Activated CD4-positive, alpha-beta T cell treated with anti-CD3 and anti-CD28 coated beads for 24 hours (primary cell): ENCODE data around the gene RASL11A.
"Not testable (repeated sequence)": the region's sequence is repeated elsewhere in the genome, so short reads cannot be mapped to it uniquely, and the experiment has no call there.

Experiments
- DNase-seq, 2 donors: peaks; one replicate each; pipeline ENCODE4 v3.0.0-alpha.2; 2020; ENCODE audit warnings: low read depth in 2 of 2

The RASL11A gene, protein sequence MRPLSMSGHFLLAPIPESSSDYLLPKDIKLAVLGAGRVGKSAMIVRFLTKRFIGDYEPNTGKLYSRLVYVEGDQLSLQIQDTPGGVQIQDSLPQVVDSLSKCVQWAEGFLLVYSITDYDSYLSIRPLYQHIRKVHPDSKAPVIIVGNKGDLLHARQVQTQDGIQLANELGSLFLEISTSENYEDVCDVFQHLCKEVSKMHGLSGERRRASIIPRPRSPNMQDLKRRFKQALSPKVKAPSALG

DNA sequence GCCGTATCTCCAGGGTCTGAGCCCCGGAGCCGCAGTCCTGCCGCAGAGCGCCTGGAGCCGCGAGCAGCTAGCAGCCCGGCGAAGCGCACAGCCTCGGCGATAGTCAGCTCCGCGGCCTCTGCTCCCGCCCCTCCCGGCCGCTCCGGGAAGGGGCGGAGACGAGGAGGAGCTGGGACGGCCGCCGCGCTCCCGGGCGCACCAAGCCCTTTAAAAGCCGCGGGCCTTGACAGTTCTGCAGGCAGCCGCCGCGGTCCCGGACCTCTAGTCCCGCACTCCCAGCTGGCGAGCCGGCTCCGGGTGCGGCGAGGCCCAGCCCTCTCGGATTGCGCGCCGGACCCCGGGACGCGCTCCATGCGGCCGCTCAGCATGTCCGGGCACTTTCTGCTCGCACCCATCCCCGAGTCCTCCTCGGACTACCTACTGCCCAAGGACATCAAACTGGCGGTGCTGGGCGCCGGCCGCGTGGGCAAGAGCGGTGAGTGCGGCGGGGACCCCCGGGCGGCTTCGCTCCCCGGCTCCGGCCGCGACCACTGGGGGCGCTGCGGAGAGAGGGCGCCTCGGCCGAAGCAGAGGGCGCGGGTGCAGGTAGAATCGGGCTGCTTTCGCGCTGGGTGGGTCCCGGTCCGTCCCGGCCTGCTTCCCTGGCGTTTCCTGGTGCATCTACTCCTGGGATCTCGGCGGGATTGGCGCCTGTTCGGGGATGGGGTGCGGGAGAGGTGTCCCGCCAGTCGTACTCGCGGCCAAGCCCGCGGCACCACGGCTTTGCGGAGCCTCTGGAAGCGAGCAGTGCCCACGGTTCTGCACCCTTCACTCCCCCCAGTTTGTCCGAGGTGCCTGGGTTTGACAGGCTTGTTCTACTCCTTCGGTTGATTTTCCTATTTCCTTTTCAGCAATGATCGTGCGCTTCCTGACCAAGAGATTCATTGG, at the start of gene RASL11A:
RASL11A (plus strand) TSS at position 237 of the 927 bp plus-strand sequence; CDS start at position 352, 115 bp downstream.
- DNase-seq, result peak; percentile 54 to 68

DNA sequence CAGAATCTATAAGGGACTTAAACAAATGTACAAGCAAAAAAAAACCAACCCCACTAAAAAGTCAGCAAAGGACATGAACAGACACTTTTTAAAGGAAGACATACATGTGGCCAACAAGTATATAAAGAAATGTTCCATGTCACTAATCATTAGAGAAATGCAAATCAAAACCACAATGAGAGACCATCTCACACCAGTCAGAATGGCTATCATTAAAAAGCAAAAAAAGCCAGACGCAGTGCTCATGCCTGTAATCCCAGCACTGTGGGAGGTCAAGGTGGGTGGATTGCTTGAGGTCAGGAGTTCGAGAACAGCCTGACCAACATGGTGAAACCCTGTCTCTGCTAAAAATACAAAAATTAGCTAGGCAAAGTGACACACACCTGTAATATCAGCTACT, 48.5 kb upstream of the RASL11A start:
- DNase-seq, result not testable (repeated sequence)

DNA sequence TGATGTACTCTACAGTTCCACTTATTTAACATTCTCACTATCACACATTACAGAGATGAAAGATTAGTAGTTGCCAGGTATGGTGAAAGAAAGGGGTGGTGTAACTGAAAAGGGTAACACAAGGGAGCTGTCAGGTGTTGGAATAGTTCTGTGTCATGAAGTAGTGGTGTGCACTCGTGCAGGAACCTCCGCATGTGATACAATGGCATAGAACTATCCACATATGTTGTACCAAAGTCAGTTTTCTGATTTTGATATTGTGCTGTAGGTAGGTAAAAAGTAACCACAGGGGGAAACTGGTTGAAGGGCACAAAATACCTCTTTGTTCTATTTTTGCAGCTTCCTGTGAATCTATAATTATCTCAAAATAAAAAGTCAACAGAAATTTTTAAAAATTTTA, 43.6 kb upstream of the RASL11A start:
- no peak for DNase-seq

DNA sequence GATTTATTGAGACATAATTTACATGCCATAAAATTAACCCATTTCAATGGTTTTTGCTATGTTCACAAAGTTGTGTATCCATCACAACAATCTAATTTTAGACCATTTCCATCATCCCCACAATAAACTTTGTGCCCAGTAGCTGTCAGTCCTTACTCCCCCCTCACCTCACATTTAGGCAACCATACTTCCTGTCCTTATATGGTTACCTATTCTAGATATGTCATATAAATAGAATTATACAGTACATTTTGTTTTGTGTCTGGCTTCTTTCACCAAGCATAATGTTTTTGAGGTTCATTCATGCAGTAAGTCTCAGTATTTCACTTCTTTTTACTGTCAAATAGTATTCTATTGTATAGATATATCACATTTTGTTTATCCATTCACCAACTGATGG, 42.5 kb upstream of the RASL11A start:
- no peak for DNase-seq

DNA sequence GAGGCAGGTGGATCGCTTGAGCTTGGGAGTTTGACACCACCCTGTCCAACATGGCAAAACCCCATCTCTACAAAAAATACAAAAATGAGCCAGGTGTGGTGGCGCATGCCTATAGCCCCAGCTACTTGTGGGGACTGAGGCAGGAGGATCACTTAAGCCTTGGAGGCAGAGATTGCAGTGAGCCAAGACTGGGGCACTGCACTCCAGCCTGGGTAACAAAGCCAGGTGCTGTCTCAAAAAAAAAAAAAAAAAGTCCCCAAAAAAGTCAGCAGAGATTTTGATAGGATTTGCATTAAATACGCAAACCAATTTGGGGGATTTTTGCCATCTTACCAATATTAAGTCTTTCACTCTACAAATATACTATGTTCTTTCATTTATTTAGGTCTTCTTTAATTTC, 41.0 kb upstream of the RASL11A start:
- DNase-seq, result no peak

DNA sequence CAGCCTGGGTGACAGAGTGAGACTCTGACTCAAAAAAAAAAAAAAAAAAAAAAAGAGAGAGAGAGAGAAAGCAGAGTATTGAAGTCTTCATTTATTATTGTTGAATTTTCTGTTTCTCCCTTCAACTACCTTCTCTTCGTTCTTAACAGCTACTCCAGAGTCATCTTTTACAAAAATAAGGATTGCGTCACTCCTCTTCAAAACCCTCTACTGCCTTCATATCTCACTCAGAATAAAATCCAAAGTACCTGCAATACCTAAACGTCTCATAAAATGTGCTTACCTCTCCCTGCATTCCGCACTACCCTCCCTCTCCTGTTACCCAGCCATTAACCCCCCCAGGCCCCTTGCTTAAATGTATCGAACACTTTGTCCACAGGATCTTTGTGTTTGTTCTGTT, 36.7 kb upstream of the RASL11A start:
- no peak for DNase-seq

DNA sequence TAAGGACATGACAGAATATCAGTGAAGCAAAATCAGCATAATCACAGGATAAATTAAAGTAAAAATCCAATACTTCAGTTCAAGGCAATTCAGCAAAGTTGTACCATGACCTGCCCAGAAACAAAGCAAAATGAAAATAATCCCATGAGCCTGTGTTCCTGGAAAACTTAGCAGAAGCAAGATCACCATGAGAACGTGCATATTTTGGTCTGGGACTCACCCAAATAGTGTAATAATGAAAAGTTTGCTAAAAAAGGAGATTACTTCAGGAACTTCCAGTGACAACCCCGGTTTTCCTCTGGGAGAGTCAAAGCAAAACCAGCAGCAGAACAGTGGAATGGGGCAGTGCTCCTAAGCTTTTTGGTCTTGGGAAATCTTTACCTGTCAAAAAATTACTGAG, 34.2 kb upstream of the RASL11A start:
- DNase-seq, result no peak

DNA sequence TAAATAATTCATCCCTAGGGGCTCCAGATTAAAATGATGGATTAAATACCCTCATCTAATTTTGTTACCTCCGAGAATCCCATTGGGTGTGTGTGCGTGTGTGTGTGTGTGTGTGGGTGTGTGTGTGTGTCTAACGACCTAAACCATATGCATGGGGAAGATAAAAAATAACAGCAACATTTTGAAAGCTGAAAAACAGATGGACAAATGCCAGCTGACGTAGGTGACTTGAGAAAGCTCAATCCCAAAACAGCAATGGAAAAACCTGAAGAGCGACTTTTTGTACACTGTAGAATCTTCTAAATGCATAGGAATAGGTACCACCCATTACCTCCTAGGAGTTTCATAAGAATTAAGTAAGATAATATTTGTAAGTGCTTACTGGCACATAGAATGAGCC, 27.9 kb upstream of the RASL11A start:
- DNase-seq, result no peak

DNA sequence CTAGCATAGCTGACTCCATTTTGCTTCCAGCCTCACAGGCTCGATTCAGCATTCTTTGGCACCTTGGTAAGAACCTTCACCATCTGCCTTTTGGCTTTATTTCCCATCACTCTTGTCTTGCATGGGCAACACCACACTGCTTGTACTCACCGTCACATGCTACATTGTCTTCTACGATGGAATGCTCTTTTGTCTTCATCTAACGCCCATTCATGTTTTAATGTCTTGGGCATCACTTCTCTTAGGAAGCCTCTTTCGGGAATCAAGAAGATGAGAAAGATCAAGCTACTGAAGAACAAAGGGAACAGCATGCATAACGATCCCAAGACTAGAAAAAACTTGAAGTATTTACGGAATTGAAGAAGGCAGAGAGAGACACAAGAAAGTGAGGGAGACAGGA, 25.0 kb upstream of the RASL11A start:
- no peak for DNase-seq

DNA sequence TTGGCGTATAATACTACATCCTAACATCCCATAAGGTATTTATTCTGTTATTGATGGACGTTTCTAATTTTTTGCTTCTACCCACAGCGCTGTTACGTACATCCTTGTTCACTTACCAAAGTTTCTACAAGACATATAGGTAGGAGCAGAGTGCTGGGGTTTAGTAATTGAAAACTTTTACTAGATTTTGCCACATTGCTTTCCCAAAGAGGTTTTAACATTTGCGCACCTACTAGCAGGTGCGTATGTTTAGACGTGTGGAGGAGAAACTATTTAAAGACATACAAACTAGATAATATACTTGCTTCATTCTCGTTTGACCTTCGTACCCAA, 19.8 kb upstream of the RASL11A start:
- no peak for DNase-seq

DNA sequence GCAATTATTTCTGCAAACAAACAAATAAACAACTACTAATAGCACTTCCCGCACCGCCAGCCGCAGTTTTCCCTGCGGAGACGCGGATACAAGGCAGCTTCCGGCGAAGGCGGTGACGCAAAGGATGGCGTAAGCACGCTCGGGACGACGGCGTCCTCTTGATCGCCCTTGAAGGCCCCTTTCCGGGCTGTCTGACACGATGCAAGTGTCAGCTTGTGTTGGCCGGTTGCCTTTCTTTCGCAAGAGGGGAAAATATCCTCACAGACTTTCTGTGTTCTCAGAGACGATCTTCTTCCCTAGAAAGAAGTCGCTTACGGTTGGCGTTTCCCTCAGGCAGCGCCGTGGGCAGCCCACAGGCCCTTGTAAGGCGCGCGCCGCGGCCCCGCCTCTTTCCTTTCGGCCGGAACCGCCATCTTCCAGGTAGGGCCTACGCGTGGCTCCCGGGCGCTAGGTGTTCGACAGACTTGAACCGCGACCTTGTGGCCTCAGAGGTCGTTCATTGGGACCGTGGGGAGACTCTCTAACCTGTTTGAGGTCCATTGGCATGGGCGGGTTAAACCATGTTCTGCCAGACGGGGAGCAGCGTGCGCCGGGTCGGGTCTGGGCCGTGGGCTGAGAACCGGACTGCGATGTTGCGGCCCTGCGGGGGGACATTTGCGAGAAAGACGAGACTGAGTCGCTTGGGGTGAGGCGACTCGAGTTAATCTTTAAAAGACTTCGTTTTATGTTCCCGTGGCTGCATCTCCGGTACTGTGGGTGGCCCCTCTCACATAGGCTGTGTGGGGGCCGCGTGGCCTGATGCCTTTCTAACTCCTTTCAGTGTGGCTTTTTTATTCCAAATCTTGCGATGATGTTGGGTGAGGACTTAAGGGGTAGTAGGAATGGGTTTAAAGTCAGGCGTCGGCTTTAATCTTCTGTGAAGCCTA, 19.2 kb upstream of the RASL11A start, which contains the start of gene RPL21:
RPL21 (plus strand) TSS at position 393 of the 926 bp plus-strand sequence. CDS start 2,219 bp downstream, outside the sequence.
- DNase-seq, result peak; percentile 83 to 88

DNA sequence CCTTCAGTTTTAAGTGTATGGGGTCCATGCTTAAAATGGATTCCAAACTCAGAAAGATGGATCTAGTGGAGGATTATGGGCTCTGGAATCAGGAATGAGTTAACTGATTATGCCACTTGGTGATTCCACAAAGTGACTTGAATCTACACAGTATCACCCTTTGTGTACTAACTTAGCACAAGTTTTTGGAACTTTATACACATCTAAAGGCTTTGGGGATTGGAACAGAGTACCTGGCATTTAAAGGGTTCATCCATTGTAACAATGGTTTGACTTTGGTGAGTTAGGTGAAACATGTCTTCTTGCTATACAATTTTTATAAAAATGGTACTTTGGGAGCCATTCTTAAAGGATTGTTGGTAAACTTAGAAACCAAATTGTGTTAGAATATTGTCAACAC, 18.2 kb upstream of the RASL11A start:
- DNase-seq, result no peak

DNA sequence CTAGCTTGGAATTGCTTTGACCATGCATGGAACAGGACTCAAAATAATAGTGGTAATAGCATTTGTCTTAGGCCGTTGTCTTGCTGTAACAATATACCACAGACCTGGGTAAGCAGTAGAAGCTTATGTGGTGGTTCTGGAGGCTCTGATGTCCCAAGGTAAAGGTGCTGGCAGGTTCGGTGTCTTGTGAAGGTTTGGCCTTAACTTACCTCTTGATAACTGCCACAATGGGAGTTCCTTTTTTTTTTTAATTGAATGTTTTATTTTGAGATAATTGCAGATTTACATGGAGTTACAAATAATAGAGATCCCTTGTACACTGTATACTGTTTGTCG, 13.4 kb upstream of the RASL11A start:
- no peak for DNase-seq

DNA sequence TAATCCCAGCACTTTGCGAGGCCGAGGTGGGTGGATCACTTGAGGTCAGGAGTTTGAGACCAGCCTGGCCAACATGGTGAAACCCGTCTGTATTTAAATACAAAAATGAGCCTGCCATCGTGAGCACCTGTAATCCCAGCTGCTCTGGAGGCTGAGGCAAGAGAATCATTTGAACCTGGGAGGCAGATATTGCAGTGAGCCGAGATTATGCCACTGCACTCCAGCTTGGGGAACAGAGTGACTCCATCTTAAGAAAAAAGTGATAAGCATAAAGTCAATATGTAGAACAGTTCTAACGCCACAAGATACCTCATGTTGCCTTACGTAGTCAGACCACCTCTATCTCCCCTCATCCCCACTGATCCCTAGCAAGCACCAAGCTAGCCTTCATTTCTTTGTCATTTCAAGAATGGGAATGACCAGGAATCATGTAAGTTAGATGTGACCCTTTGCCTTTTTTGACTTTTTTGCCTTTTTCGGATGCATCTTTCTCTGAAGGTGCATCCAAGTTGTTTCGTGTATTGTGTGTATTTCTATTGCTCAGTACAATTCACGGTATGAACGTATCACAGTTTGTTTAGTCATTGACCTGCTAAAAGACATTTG, 12.9 kb upstream of the RASL11A start:
- no peak for DNase-seq

DNA sequence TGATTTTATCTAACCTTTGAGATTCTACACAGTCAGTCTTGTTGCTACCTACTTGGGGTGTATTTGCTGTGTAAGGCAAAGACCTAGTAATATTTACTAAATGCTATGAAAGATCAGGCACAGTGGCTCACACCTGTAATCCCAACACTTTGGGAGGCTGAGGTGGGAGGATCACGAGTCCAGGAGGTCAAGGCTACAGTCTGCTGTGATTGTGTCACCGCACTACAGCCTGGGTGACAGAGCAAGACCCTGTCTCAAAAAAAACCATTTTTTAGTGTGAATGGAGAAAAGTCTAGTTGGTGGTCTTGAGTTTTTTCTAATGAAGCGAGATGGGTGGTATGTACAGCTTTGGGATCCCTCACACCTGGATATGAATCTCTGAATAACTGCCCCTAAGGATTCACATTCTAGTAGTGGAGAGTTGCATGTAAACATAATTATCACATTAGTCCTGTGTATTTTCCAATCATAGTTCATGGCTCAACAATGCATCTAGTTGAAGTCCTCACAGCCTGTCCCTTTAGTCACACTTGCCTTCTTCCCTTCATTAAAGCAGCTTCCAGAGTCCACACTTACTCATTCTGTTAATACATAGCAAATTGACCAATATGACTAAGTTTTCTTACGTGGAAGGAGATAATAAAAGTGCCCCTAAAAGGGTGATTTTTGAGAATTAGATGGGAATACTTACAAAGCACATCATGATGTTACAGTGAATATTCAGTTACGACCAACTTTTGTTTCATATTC, 11.8 kb upstream of the RASL11A start:
- no peak for DNase-seq

DNA sequence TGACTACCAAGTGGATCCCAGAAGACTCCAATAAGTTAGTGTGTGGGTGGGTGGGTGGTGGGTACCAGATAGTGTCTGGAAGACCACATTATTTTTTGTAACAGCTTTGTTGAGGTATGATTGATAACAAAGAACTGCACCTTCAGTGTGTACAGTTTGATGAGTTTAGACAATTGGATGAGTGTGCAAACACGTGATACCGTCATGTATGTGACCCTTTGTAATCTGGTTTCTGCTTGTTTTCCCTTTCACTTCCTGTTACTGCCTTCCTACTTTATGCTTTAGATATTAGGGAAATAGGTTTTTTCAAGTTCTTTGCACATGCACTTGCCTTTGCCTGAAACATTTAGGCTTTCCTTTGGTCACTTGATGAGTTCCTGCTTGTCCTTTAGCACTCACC, 10.8 kb upstream of the RASL11A start:
- DNase-seq, result no peak

DNA sequence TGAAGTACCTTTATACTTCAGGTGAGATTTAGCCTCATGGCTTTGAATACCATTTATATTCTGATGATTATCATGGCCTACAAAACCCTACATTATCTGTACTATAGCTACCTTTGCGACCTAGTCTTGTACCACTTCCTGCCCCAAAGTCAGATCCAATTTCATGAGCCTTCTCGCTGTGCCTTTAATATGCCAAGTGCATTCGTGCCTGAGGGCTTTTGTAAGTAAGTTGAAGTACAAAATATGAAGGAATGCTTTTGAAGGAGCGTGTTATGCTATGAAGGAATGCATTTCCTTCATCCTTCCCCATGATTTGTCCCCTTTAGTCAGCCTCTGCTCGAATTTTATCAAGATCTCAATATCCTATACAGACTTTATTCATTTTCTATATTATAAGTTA, 9.2 kb upstream of the RASL11A start:
- no peak for DNase-seq

DNA sequence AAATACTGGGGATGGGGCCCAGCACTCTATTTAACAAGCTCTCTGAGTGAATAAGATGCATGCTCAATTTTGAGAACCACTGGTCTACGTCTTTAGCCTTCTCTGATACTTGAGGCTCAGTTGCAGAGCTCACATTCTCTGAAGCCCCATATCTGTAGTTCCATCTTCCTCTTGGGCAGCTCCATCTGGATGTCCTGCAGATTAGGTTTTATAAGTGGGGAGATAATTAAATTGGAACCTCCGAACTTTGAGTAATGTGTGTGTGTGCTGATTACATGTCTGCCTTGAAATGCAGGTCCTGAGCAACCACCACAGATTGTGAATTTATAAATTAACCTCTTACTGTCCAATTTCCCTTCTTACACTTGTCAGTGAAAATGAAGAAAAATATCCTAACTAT, 7.2 kb upstream of the RASL11A start:
- no peak for DNase-seq

DNA sequence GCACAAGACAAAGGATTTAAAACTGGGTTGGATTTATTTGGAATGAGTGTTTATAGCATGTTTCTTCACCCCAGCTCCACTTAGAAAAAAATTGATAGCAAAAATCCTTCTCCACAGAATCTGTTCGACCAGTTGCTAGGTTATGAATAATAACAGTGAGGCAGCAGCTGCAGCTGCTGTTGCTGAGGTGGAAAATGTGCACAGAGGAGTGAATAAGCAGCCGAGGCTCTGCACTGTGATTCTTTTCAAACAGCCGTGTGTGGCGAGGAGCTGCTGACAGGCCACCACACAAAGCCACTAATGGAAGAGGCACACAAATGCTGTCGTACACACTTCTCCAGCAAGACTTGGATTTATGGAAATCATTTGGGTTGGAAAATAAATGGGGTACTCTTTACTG, 6.4 kb upstream of the RASL11A start:
- no peak for DNase-seq

DNA sequence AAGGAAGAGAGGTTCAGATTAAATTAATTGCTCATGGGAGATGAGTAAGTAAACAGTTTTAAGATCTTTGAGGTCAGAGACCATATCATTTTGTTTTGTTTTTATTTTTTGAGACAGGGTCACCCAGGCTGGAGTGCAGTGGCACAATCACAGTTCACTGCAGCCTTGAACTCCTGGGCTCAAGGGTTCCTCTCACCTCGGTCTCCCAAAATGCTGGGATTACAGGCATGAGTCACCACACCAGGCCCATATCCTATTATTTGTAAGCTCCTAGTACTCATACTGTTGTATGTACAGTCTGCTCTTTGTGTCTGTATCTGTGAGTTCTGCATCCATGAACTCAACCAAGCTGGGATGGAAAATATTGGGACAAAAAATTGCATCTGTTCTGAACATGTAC, 6.0 kb upstream of the RASL11A start:
- DNase-seq, result no peak

DNA sequence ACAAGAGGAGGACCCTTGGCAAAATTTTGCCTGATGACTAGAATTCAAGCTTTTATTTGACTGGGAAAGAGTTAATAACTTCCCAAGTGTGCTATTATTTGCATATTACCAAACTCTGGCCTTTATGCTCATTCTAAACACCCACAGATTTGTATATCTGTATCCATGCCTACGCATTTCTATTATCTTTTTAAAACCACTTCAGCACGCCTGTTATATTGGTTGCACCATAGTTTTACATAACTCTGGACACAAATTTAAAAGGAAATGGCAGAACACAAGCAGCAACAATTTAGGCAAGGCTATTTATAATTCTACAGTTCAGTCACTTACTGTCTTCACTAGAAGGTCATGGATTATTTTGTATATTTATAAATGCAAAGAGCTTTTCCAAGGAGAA, 3.7 kb upstream of the RASL11A start:
- DNase-seq, result no peak
